HG02759 (cell line): ENCODE data around the gene DST.

Experiments used
- ATAC-seq: cut with Tn5 transposase; IDR thresholded peaks from one replicate; pipeline ENCODE4 v1.9.1; 2021; ENCODE audit warnings: mild to moderate bottlenecking, moderate library complexity; ENCODE audit not compliant: unreplicated experiment

Gene DST

DNA sequence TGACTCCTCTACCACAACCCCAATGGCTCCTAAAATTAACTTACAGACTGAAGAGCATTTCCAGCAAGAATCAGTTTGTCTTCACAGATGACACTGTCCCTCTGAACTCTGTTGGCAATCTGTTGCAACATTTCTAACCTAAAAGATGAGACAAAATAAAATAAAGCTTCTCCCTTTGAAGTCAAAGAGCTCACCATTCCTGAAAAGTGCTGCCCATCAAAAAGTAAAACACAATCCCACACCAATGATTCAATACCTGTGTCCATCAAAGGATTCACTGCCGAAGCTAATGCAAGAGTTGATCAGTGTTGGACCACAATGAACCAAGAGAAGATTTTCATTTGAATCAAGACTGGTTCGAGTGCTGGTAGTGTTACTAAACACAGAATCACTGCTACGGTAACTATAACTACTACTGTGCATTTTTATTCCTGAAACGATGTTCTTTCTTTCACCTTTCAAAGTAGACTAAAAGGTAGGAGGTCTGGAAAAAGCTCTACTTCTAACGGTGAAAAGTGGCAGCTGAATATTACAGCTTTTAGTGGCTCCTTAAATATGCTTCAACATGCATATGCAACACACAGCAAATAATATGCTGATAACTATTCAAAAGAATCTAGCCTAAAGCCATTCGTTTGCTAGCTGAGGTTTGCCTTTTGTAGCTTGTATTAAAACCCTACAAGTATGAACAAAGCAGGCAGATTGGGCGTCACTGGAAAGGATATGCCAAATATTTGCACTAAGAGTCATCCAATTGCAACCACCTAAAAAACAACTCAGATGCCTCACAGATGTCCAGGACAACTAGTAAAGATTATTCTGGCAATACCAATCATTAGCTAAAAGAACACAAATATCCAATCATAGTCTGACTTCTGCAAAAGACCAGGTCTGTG, at the start of gene DST:
DST (minus strand) TSS at position 524 of the 896 bp plus-strand sequence.
- no peak for ATAC-seq

DNA sequence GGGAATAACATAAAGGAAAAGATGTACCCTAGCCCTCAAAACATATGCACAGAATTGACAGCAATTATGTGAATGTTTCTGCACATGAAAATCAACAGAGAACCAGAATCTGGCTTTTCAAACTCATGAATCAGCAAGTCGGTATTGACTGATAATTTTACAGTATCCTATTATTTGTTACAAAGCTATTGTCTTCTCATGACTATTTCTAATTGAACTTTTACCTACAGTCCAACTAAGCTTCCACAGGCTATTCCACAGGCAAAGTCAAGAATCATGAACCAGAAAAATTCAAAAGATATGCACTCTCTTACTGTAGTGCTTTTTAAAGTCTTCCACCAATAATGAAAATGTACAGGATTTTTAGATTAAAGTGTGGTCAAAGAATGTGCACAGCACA, 49.1 kb upstream of the DST start:
- no peak for ATAC-seq

DNA sequence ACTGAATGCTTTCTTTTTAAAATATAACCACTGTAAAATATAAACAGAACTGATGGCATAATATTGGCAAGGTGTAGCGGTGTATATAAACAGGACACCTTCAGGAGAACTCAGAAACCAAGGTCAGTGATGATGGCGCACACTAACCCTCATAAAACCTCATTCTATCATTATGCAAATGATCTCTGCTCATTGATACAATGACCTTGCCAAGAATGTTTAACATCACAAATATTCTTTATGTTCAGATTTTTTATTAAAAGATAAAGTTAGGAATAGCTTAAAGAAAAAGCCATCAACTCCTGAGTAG, 48.6 kb upstream of the DST start:
- no peak for ATAC-seq

DNA sequence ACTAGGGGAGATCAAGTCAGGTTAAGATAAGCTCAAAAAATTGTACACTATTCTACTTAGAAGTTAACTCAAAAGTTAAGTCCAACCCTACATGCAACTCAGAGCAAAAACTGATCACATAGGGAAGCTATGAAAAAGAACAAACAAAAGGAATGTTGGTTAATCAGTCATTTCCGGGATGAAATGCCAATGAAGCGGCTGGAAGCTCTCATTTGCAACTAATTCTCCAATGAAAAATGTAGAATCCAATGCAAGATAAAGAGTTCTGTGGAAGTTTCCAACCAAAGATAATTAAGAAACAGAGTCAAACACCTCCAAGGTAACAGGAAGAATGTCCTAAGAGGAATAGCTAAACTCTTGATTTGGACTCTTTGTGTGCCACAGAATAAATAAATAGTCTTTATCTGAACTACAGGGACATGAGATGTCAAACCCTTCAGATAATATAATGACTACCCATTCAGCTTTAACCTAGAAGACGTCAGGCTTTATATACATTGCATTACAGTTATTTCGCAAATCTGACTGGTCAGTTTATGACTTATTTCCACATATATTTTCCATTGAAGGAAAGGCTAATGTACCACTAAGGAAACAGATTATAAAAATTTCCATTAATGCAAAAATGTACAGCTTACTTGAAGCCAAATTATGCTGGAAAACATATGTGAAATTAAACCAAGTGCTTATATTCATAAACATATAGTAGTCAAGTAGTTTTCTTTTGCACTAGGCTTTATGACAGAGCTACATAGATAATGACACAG, 48.0 kb upstream of the DST start:
- no peak for ATAC-seq

DNA sequence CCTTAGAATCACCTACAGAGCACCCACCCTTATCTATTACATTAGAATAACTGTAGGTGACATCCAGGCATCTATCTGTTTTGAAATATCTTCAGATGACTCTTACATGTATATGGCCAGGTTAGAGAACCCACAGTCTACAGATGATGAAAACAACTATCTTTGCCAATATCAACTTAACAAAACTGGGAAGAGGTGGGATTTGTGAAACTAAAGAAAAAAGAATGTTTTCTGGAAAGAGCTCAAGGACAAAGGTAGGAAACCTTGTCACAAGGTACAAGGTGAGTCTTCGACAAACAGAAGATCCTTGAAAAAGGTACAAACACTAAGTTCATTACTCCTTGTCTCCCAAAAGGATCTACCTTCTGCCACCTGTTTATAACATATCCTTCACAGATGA, 47.0 kb upstream of the DST start:
- no peak for ATAC-seq

DNA sequence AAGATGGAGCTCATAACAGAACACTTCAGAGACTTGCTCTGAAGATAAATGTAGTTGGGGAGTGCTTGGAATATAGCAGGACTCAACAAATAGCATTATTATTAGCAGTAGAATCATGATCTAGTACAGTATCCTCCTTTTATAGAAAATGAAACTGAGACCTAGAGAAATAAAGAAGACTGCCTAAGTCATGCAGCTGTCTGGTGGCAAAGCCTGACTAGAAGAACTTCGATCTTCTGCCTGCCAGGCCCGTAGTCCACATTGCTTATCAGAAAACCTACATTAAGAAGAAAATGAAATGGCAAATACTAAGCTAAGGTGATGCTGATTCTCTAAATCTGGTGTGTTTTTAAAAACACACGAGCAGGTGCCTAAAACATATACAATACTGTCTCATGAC, 46.4 kb upstream of the DST start:
- ATAC-seq: peak; percentile 81

DNA sequence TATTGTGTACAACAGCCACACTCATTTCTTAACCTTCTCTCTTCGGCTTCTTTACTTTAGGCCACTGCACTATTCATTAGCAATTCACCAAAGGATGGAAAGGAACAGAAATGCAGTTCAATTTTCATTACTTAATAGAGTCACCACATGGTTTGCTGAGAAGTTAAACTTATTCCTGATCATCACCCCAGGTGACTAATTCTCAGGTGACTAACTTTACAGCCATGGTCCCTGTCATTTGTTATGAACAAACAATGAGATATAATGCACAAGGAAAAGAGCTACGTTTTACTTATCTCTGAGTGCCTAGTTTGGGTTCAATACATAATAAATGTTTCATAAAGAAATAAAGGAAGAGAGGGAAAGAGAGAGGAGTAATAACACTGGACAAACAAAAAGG, 45.8 kb upstream of the DST start:
- ATAC-seq: no peak

DNA sequence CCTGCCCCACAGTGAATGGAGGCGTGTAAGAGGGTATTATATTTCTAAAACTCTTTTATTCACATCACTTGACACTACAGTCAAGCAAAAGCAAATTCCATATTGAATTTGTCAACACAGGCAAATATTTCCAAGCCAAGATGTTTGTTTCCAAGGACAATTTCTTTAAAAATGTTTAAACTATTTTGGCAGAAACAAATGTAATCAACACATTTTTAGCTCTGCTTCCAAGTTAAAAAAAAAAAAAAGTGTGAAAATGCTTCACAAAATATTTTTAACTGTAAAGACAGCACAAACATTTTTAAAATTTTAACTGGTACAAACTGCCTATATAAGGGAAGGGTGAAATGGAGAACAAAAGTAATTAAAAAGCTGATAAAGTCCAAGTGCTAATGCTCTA, 44.9 kb upstream of the DST start:
- ATAC-seq: no peak

DNA sequence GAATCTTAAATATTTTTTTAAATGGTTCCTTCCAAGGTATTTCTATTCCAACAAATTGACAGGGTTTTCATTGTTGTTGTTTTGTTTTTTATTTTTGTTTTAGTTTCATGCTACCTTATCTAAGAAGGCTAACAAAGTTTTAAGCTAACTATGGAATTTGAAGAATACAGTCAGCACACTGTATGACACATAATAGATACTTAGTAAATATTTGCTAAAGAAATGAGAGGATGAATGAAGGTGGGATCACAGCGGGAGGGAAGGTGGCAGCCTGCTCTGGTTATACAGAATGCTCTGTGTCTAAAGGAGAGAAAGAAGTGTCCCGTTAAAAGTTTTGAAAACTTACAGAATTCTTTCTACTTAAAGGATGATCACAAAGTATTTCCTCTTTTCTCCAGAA, 43.7 kb upstream of the DST start:
- ATAC-seq: no peak

DNA sequence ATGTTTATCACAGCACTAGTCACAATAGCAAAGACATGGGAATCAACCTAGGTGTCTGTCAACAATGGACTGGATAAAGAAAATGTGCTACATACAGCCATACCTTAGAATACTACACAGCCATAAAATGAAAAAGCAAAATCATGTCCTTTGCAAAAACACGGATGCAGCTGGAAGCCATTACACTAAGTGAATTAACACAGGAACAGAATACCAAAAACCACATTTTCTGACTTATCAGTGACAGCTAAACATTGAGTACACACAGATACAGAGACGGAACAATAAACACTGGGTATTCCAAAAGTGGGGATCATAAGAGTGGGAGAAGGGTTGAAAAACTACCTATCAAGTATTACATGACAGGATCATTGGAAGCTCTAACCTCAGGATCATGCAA, 43.3 kb upstream of the DST start:
- no peak for ATAC-seq

DNA sequence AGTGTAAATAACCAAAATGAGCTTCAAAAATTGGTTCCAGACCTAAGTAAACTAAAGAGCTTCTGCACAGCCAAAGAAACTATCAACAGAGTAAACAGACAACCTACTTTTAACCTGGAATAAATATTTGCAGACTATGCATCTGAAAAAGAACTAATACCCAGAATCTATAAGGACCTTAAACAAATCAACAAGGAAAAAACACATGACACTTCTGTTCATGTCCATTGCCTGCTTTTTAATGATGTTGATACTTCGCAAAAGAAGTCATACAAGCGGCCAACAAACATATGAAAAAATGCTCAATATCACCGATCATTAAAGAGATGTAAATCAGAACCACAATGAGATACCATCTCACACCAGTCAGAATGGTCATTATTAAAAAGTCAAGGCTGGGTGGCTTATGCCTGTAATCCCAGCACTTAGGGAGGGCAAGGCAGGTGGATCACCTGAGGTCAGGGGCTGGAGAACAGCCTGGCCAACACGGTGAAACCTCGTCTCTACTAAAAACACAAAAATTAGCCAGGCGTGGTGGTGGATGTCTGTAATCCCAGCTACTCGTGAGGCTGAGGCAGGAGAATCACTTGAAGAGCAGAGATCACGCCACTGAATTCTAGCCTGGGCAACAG, 42.5 kb upstream of the DST start:
- ATAC-seq: no peak

DNA sequence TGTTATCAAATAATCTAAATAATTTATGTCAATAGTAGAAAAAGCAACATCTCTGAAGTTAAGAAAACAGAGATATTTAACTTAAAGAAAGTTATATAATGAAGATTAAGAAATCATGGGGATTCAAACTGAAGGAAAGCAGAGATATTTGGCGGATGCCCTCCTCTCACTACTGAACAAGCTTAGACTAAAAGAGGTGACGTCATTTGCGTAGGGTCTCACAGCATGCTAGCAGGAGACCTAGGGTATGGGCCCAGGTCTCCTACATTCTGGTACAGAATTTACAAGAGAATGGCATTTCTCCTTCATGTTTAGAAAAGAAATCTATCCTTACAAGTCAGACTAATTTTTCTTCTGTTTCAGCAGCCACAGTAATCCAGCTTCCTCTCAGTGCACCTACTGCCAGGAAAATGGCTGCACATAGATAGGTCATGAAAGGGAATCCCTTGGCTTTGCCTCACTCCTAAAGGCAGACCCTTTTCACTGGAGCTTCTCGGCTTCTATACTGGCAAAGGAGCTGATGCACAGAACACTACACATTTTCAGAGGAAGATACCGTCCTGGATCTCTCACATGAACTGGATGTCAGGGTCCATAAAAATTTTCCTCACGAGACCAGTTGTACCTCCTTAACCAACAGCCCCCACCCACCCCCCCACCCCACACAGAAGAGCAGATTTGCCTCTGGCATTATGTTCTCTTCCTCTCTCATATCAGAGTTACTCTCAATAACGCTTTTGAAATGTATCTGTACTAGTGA, 41.8 kb upstream of the DST start:
- no peak for ATAC-seq

DNA sequence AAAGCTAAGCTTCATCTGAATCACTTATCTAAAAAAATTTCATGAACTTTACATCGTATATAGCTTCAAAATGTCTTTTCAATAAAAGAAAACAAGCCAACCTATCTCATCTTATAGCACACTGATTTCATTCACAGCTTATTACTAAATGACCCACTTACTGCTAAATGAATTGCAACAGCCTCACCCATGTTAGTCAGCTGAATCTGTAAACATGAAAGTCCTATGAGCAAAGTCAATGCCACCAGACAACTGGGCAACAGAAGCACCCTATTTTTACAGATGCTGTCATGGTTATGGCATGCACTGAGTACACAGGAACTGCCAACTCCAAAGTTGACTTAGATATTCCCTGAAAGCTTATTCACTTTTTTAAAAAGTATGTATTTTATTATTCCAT, 41.2 kb upstream of the DST start:
- ATAC-seq: no peak

DNA sequence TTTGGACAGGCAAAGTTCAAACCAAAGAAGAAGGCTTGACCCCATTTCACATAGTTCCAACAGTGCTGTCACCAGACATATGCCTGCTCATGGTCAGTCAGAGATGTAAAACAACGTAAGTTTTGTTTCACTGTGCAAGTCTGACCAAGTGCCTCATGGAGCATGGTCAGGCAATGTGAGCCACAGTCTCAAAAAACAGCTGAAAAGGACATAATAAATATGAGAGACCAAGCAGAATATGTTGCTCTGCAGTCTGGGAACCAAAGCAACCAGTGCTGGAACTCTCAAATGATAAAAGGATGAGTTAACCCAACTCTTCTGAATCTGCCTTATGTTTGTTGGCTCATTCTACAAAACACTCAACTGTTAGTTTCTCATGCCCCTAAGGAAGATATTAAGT, 39.9 kb upstream of the DST start:
- ATAC-seq: no peak

DNA sequence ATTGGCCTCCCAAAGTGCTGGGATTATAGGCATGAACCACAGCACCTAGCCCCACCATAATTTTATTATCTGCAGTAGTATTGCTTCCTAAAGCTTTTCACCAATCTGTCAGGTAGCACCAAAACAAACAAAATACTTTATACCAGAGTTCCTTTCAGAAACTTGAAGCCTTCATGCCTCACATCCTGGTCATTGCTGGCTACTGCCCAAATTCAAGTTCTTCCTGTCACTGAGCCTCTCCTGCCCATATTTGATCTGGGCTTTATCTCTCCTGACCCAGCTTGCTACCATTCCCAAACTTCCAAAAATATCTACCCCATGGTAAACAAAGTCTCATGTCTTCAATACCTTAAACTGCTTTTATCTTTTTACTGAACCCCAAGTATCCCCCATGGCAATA, 34.9 kb upstream of the DST start:
- no peak for ATAC-seq

DNA sequence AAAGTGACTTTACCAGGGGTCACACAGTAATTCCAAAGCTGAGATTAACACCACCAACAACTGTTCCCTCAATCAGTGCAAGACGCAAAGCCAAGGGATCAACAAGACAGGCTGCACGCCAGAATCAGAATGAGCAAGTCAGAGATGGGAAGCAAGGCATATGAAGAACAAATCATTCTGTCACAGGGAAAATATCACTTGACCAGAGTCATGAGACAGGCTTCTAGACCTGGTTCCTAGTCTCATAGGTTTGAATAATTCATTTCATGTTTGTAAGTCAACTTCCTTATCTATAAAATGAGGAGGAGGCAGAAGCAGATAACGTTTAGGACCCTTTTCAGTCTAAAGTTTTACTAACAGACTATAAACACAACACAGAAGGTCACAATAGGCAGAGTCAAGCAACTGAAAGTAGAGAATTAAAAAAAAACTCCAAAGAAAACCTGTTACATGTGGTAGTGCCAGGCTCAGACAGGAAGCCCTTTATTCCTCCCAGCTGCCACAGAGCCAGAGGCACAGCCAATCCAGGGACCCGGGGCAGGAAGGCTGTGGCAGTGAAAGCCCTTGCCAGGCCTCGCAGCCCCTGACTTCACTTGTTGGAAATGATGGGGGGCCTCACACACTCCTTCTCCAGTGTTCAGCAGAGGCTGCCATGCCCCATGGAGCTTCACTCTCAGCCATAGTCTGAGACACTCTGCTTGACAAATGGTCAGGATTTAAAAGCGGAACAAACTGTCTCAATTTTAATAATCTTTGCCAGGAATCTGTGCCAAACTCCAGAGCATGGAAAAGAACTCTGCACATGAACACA, 29.2 kb upstream of the DST start:
- no peak for ATAC-seq

DNA sequence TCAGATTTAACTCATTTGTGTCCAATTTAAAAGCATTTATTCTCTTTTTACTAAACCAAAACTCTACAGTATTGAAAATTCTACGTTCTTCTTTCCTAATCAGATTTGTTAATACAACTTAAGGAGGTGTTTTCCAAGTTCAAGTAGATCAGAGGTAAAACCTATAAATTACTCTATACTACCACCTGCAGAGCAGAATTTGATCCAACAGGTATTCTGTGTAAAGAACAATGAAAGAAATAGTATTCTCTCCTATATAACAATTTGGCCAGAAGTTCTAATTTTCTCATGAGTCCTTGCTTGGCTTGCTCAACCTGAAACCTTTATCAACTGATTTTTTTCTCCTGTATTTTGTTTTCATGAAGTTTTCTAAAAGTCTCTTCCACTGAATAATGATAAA, 28.5 kb upstream of the DST start:
- no peak for ATAC-seq

DNA sequence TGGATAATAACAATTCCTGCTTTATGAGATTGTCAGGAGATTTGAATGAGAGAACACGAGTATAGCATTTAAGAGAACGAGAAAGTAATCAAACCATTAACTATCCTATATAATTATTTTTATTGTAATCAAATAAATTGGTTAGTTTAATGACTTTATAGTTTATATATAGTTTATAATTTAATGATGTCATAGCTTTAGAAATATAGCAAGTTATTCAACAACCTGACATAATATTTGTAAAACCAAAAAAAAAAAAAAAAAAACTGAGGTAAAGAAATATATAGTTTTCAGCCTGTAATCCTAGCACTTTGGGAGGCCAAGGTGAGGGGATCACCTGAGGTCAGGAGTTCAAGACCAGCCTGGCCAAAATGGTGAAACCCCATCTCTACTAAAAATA, 26.4 kb upstream of the DST start:
- ATAC-seq: no peak

DNA sequence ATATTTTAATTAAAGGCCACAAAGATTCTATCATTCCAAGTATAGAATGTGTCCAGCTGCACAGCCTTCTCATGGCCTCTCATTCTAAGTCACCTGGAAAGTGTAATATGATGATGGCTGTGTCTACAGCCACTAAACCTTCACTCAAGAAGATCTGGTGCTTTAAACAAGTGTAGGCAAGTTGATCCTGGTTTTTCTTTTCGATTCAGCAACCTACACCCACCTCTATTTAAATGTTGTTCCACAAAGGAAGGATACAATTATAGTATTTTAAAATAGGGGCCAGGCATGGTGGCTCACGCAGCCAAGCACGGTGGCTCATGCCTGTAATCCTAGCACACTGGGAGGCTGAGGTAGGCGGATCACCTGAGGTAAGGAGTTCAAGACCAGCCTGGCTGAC, 25.5 kb upstream of the DST start:
- no peak for ATAC-seq

DNA sequence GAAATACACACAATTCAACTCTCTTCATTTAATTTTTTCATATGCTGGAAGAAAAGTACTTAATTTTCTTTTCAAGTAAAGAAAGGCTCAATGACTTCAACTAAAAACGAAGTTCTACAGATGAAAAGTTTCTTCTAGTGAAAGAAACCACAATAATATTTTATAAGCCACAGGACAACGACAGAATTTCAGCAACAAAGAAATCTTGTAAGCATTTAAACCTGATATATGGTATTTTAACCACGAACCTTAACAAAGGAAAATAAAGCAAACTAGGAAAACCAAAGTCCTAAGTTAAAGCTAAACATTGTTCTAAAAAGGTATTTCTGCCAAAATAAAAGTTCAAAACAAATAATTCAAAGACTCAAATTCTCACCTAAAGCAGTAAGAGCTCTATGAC, 24.6 kb upstream of the DST start:
- ATAC-seq: no peak

DNA sequence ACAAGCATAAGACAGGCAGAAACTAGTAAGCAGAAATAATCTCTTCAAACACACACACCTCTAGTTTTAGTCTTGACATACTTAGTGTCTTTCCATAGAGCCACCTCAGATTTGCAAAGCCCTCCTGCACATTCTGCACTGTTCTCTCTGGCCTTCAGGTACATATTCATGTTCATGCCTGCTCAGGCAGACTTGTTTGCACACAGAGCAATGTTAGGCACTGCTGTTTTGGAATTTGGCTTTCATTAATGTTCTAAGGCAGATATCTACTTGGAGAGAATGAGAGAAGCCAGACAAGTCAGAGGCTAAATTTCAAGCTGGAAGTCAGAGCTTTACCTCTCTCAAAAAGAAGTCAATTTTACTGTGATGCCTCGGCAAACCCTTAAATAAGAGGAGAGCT, 21.3 kb upstream of the DST start:
- ATAC-seq: no peak
